ENCODE data around the gene DLGAP1.

DLGAP1 gene

DNA sequence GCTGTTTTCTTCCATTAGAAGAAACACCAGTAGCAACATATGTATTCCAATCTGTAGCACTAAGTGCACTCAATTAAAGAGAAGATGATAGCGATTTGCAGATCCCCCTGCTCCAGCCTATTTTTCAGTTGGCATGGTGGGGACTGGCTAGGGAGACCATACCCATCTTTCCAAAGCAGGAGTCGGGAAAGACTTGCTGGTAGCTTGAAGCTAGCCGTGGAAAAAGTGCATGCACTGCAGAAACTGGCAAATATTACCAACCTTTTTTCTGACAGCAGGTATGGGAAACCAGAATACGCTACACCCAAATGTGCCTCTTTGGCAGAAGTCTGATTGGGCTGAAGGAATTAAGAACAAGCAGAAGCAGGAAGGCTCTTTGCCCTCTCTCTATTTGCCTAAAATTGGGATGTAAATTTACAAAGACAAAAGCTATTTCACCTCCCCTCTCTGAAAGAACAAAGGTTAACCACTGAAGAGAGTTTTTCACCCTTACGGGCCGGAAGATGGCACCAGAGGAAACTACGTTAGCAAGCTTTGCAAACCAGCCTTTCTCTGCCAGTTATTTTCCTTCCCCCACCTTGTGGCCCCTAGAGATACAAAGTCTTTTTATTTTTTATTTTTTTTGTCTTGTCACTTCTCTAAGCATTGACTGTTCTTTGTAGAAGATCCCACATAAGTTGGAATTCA lies 273.1 kb downstream of the DLGAP1 start:
- DNase-seq: no peak

DNA sequence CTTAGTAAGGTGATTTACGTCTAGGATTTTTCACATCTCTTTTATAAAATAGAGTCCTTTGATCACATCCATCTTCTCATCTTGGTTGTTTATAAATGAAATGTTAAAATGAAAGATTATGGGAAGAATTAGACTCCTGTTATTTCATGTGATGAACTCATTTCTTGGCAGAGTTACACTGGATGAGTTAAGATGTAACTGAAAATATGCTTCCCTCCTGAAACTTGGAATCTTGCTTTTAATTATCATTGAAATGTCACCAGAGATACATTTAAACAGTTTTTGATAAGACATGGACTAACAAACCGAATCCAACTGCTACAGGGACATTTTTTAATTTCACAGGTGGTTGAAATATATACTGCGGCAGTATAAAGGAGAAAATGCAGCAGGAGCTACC lies 274.0 kb downstream of the DLGAP1 start:
- no peak for DNase-seq

DNA sequence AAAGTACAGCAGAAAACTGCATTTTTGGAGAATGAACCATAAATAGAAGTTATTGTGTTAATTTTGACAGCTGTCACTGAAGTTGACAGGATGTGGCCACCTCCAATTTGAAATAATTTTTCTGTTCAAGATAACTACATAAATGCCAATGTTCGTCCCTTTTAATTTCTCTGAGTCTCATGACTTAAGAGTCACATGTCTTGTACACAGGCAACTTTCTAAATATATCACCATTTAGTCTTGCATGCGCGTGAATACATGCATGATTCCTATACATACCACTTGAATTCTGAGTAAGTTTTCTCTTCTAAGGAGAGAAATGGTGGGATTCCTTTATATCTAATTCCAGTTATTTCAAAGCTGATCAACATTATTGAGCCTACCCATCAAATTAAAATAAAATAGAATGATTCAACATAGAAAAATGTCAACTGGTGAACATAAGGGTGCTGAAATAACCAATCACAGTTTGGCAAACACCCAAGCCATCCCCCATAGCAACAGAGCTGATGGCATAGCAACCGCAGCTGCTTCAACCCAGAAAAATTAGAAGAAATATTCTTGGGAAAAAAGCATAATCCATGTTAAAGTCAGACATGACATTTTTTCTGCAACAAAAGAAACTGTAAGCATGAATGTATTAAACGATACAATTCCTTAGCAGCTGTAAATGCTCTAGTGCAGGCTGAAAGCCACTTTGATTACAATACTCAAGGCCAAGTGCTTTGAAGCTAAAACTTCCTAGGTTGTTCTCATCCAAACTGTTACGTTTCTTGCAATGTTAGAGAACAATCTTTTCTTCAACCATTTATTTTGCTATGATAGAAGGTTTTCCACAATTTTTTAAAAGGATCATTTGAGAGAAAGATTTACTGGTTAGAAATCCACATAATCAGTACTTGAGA lies 282.7 kb downstream of the DLGAP1 start:
- peak in 16 of 56 donors; percentile 1 to 51 (median 10) for DNase-seq

DNA sequence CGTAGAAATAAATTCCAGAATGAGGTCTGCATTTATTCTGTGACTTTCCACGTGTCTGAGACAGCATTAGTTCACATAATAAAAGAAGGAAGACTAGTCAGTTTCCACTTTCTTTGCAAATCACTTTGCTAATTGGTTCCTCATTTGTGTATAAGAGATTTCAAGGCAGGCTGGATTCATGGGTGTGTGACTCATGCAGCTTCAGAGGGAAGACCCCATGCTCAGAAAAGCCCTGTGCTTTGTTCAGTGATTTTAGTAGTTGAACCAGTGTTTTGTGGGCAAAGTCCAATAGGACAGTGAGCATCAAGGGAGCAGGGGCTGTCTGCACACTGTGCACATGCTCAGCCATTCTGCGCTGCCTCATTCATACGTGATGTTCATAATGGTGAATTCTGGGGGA lies 297.8 kb downstream of the DLGAP1 start:
- DNase-seq: no peak

DNA sequence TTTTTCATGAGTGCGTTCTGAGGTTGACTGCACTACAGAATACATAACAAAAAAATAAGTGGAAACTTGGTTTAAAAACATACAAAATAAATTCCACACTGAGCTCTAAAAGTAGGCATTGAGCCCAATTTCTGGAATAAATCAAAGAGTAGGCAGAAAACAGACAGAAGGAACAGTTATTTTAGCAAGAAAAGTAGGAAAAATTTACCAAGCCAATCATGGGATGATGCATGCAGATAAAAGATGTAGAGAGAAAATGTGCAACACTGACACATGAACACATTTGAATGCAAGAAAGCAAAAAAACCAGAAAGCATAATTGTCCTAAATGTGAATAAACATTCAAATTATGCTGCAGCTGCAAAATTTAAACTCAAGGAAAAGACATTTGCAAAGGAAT lies 308.3 kb downstream of the DLGAP1 start:
- DNase-seq: no peak

DNA sequence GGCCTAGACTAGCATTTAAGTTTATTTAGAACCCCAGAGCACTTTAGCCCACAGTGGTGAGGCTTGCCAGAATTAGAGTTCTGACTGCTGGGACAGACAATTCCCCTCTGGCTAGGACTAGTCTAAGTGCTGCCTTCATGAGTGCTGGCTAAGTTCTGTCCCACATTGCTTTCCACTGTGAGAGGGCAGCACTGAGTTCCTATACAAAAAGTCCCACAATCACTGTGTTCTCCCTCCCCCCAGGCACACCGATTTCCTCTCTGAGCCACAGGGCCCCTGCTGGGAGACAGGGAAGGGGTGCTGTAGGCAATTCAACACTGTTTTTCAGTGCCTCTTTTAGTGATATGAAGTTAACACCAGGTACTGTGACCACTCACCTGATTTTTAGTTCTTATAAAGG lies 310.9 kb downstream of the DLGAP1 start:
- no peak for DNase-seq

DNA sequence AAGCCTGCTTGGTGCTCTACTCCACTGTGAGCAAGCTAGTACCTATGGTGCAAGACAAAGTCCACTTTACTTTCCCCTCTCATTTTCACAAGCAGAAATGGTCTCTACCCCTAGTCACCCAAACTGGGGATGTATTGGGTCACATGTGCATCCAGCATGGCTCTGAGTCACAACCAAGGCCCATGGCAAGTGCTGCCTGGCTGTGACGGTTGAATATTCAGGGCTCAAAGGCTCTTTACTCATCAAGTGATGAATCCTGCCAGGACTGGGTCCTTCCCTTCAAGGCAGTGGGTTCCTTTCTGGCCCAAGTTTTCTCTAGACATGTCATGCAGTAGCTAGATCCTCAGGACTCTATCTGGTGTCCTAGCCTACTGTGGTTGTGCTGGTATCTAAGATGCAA lies 311.5 kb downstream of the DLGAP1 start:
- no peak for DNase-seq

DNA sequence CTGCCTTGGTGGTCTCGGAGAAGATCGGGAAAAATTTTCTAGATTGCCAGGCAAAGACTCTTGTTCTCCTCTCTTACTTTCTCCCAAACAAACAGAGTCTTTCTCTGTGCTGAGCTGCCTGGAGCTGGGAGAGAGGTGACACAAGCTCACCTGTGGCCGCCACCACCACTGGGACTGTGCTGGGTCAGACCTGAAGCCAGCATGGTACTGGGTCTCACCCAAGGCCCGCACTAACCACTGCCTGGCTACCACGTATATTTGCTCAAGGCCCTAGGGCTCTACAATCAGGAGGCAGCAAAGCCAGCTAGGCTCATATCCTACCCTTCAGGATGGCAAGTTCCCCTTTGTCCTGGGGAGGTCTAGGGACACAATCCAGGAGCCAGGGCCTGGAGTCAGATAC lies 312.2 kb downstream of the DLGAP1 start:
- no peak for DNase-seq

DNA sequence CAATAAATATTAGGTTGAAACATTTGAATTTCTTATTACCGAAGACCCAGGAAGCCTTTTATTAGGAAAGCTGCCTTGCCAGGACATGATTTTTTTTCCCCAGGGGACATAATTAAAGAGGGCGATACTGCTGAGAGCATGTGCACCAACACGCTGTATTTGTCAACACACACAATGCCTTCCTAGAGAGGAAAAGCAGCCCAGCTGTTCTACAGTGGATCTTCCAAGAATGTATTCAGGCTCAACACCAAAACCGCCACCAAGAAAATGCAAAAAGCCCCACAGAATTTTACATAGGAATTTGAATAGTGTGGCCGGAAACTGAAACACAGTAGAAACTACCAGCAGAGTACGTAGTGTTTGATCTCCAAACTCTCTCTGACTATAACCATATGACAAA lies 320.4 kb downstream of the DLGAP1 start:
- no peak for DNase-seq

DNA sequence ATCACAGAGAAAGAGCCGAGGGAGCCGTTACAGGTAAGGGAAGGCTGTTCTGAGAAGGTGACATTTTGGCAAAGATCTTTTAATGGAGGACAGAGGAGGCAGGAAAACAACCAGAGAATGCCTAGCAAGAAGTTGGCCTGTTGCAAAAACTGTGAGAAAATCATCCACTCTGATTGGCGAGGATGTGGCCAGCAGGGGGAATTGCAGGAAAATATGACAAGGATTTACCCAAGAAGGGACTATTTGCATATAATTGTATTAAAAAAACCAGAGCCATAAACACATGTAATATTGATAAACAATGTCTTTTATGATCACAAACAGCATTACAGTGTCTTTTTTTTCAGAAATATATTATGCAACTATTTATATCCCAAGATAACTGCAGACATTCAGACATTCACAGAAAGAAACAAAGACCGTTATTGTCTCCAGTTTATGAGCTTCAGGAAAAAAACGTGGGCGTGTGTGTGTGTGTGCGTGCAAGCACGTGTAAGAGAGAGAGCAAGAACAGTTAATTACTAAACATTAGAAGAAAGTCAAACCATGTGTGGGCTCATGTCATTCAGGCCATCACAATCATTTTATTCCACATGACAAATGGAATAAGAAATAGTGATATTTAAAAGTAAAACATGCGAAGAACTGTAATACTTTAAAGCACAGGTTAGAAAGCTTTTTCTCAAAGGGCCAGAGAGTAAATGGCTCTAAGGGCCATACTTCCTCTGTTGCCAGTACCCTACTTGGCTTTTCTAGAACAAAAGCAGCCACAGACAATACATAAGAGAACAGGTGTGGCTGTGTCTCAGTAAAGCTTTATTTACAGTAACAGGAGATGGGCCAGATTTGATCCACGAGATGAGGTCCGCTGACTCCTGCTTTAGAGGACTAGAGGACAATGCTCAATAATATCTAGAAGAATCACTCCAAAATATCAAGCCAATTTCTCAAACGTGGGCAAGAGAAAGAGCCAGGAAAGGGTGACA lies 324.1 kb downstream of the DLGAP1 start:
- DNase-seq: no peak

DNA sequence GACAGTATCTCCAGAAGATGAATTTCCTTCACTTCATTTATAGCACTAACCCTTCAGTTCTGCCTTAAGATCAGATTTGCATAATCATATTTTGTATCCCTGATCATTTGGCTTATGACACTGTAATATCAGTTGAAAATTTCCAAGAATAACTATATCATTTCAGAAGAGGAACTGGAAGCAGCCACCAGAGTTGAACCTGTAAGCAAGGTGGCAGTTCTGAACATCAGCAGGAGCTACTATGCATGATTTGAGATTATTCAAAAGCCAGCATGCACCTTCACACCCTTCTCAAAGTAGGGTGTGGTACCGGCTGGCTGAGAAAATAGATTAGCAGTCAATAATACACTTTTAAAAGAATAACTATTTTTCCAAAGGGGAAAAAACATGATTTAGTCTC lies 328.2 kb downstream of the DLGAP1 start:
- DNase-seq: no peak

DNA sequence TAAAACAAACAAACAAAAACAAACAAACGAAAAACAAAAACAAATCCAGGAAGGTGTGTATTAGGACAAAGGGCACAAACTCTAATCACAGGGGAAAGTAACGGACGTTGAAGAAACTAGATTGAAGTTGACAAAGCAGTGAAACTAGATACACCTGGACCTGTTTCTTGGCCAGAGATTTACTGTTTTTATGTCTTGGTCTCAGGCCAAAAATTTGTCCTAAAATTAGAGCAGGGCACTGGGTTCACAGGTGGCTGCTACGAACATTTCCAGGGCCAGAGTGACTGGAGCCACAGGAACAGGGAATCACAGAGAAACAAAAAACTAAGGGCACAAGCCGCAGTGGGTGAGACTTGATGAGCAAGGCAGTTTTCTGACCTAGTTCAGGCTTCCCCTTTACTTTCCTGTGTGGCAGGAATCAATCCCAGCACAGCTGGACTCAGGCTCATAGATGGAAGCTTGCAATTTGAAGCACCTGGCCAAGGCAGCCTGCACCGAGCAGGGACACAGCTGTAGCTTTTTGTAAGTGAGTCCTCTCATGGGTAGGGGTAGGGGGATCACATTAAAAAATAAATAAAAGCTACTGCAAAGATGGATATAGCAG lies 329.4 kb downstream of the DLGAP1 start:
- no peak for DNase-seq

DNA sequence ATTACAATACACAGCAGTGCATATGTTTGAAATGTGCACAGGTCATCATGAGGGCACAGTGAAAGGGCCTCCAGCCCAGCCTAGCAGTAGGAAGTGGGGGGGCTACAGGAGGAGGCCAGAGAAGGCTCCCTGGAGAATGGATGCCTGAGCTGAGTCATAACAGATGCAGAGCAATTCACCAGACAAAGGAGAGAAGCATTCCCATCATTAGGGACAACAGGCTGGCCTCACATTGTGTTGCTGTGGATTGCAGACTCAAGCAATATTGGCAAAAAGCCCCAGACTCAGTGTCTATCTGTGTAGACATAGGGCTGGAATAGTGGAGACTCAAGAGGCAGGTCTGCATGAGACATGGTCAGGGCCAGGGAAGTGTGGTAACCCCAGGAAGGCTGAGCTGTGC lies 329.9 kb downstream of the DLGAP1 start:
- DNase-seq: peak in 1 of 56 donors; percentile 42

DNA sequence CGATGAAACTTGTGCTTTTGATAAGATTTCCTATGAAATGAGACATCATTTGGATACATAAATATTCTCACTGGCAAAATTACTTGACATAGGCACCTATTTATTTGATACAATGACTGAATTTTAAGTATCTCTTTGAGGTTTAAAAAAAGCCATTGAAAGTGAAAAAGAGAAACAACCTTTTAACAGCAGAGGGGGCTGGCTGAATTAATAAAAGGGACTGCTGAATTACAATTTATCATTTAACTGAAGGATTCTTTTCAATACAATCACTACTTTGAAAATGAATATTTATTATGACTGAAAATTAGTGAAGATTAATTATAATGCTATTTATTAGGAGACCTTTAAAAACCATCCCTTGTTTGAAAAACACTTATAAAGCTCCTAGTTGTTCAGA lies 335.3 kb downstream of the DLGAP1 start:
- no peak for DNase-seq

DNA sequence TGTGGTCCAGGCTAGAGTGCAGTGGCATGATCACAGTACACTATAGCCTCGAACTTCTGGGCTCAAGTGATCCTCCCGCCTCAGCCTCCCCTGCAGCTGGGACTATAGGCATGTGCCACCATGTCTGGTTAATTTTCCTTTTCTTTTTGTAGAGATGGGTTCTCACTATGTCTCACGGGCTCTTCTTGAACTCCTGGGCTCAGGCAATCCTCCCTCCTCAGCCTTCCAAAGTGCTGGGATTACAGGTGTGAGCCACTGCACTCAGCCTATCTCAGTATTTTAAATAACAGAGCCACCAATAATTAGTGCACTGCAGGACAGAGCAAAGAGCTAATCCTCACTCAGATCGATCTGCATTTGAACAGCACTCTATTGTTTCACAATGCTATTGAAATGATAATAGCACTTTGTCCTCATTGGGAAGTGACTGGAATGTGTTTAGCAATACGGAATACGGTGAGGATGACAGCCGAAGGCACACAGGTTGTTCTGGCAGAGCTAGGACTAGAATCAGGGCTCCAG lies 335.9 kb downstream of the DLGAP1 start:
- no peak for DNase-seq

DNA sequence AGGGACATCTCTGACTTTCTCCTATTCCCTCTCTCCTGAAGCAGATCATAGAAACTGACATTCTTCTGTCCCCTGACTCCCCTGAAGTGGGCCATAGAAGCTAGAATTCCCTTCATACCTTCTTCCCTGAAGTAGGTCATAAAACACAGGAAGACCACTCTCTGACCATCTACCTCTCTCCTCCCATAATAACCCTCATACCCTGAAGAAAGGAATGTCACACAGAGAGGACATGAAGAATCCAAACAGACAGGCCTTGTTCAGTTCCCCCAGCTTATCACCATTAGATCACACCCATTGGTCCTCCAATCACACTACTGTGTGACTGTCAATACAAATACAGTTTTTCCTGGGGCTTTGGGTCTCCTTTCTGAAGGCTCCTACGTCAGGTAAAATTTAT lies 347.1 kb downstream of the DLGAP1 start:
- DNase-seq: no peak

DNA sequence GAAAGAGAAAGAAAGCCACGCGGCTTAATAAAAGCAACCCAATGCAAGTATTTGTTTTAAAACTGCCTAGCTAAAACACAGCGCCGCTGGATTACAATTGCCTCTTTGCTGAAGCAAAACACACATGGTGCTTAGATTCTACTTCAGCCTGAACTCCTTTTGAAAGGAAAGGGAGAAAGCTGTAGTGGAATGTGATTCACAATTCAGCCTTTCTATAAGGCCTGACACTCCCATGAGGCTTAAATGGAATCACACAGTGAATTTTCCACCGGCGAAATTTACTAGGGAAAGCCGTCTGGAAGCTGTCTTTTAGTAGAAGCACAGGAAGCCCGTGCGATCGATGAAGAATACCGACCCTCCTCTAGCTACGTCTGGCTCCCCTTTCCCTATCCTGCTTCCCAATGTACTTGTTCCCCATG lies 348.0 kb downstream of the DLGAP1 start:
- peak in 1 of 56 donors; percentile 28 for DNase-seq

DNA sequence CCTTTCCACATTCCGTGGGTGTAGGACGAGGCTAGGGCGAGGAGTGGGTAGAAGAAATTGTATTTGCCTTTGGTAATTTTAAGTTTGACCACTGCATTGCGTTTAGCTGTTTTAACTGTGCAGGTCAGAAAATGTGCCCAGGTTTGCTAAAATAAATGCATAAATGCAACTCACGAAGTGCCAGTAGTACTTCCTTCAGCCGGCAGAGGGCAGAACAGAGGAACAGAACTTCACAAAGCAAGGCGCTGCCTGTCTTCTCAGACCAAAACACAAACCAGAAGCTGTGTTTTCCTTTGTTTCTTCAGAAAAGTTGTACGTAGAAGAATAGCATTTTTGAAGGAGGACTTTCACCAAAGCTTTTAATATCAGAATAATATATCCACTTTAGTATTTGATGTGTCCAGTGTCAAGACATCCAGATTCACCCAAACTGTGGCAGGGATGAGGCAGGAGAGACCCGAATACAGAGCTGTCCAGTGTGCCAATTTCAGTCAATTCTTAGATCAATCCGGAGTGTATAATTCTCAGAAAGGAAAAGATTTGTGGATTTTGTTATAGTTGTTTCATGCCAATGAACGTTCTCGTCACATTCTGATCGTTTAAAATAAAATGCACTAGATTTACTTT lies 348.6 kb downstream of the DLGAP1 start:
- peak in 49 of 56 donors; percentile 4 to 90 (median 41) for DNase-seq

DNA sequence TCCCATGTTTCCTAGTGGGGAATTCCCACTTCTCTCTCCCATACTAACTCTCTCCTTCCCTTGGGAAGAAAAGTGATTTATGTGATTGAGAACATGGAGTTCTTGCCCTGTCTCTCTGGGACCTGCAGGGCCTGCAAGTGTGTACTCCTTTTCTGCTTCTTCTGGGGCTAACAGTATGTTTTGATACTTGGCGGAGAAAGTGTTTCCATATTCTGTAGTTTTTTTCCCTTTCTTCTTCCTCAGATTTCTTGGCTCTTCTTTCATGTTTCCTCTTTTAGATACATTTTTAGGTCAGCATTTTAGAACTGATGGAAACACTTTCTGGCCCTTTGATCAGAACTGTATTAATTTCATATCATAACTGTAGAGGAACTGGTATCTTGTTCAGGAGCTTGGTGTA lies 352.2 kb downstream of the DLGAP1 start:
- DNase-seq: no peak

DNA sequence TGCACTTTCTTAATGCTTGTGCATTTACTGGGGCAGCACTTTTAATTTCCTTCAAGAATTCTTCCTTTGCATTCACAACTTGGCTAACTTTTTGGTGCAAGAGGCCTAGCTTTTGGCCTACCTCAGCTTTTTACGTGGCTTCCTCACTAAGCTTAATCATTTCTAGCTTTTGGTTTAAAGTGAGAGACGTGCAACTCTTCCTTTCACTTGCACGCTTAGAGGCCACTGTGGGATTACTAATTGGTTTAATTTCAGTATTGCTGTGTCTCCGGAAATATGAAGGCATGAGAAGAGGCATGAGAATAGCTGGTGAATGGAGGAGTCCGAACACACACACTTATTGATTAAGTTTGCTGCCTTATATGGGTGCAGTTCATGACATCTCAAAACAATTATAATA lies 354.1 kb downstream of the DLGAP1 start:
- DNase-seq: no peak

Data from amygdala (tissue), 56 donors.